Kidney epithelial cell (primary cell): ENCODE measurements around the gene SHROOM1. TPM values are rescaled to one million over a fixed set of nuclear protein-coding genes. Genes with fewer than 3 reads are reported as not detected.

Experiments
- DNase-seq: peaks from one replicate; pipeline ENCODE4 v3.0.0-alpha.2; 2010; ENCODE audit warnings: low read depth
- H3K27me3 ChIP-seq: 2 replicates; pipeline ENCODE4 v1.6.0; 2011; ENCODE audit warnings: low read length; ENCODE audit not compliant: control insufficient read depth, insufficient read depth
- H3K36me3 ChIP-seq: 2 replicates; pipeline ENCODE4 v1.5.1; 2011; ENCODE audit warnings: low read length; ENCODE audit not compliant: control insufficient read depth, insufficient read depth
- H3K4me3 ChIP-seq: 2 replicates; pipeline ENCODE4 v1.5.1; 2011; ENCODE audit warnings: low read depth, mild to moderate bottlenecking, control low read depth, low read length
- CTCF ChIP-seq: IDR thresholded peaks from 2 replicates; pipeline ENCODE4 v1.5.1; 2011; ENCODE audit warnings: mild to moderate bottlenecking, moderate library complexity, low read length, control low read depth, inconsistent platforms; ENCODE audit not compliant: insufficient read depth, poor library complexity, severe bottlenecking
- total RNA-seq: library from RNA; depleted of rRNA; stranded (reverse); fragments of >200 nt; gene quantifications from 2 replicates; pipeline ENCODE4 v1.2.3, GENCODE V29; 2015

The SHROOM1 gene
- total RNA-seq, 1 donor from 2014 or later, result 9.8 TPM

GRCh38 chr5:132785365-132785764 is 45.1 kb downstream of the SHROOM1 start:
- no peak overlapping the region for H3K4me3 ChIP-seq
- no peaks in the 10 kb centered on the region for H3K36me3 ChIP-seq
- DNase-seq, result no peak
- TF ChIP-seq CTCF, result no peak
- H3K27me3 ChIP-seq, result no peaks in the 10 kb centered on the region

GRCh38 chr5:132782101-132782500 is 48.3 kb downstream of the SHROOM1 start:
- Histone ChIP-seq H3K36me3 (no peaks in the 10 kb centered on the region), H3K27me3 (no peaks in the 10 kb centered on the region), H3K4me3 (no peak overlapping the region)
- no peak for TF ChIP-seq CTCF
- no peak for DNase-seq

- DNase-seq, result no peak
- TF ChIP-seq CTCF, result no peak
These were observed 49.4 kb downstream of the SHROOM1 start for GRCh38 chr5:132781029-132781428.

GRCh38 chr5:132780577-132780976 is 49.9 kb downstream of the SHROOM1 start:
- H3K27me3 ChIP-seq, result no peaks in the 10 kb centered on the region
- DNase-seq, result no peak
- H3K4me3 ChIP-seq, result no peak overlapping the region
- no peaks in the 10 kb centered on the region for H3K36me3 ChIP-seq
- no peak for TF ChIP-seq CTCF

More at GRCh38 chr5:132781029-132781428, 49.4 kb downstream of the SHROOM1 start:
- Histone ChIP-seq H3K4me3 (no peak overlapping the region), H3K36me3 (no peaks in the 10 kb centered on the region), H3K27me3 (no peaks in the 10 kb centered on the region)

- Histone ChIP-seq H3K4me3 (no peak overlapping the region), H3K27me3 (no peaks in the 10 kb centered on the region), H3K36me3 (no peaks in the 10 kb centered on the region)
- no peak for DNase-seq
- TF ChIP-seq CTCF, result no peak
These were observed 50.5 kb downstream of the SHROOM1 start for GRCh38 chr5:132779961-132780360.

- Histone ChIP-seq H3K27me3 (no peaks in the 10 kb centered on the region), H3K4me3 (no peak overlapping the region), H3K36me3 (no peaks in the 10 kb centered on the region)
- no peak for DNase-seq
- TF ChIP-seq CTCF, result no peak
These were observed 51.6 kb downstream of the SHROOM1 start for GRCh38 chr5:132778856-132779255.
